ENCODE data around the gene PRPF4.
"Not testable (repeated sequence)": the region's sequence is repeated elsewhere in the genome, so short reads cannot be mapped to it uniquely, and the experiment has no call there.

The PRPF4 gene

GRCh38 chr9:113269355-113269754 lies 6.1 kb upstream of the PRPF4 start:
- peak in 1 of 5 donors; percentile 3 for DNase-seq

- DNase-seq = no peak
Measured at GRCh38 chr9:113269871-113270270, 5.6 kb upstream of the PRPF4 start.

- peak in 2 of 5 donors; percentile 28 to 66 for DNase-seq
Measured at GRCh38 chr9:113274474-113275156, 843 bp upstream of the PRPF4 start.

GRCh38 chr9:113278840-113279239 lies 3.4 kb downstream of the PRPF4 start:
- no peak for DNase-seq

- no peak for DNase-seq
Measured at GRCh38 chr9:113281356-113281755, 5.9 kb downstream of the PRPF4 start.

- no peak for DNase-seq
Measured at GRCh38 chr9:113289091-113289490, 13.6 kb downstream of the PRPF4 start.

- no peak for DNase-seq
Measured at GRCh38 chr9:113290052-113290607, 14.7 kb downstream of the PRPF4 start.

- DNase-seq = no peak
Measured at GRCh38 chr9:113293285-113293878, 17.9 kb downstream of the PRPF4 start.

GRCh38 chr9:113296247-113296646 lies 20.8 kb downstream of the PRPF4 start:
- not testable (repeated sequence) for DNase-seq

GRCh38 chr9:113296796-113297558 lies 21.5 kb downstream of the PRPF4 start:
- no peak for DNase-seq

- DNase-seq = no peak
Measured at GRCh38 chr9:113298311-113298710, 22.9 kb downstream of the PRPF4 start.

GRCh38 chr9:113298924-113299770 lies 23.7 kb downstream of the PRPF4 start:
- DNase-seq = no peak

- no peak for DNase-seq
Measured at GRCh38 chr9:113299800-113300292, 24.4 kb downstream of the PRPF4 start.

GRCh38 chr9:113301548-113301947 lies 26.1 kb downstream of the PRPF4 start:
- DNase-seq = no peak

GRCh38 chr9:113302792-113303418 lies 27.4 kb downstream of the PRPF4 start, which contains the start of gene RNF183:
TSS of gene RNF183 (minus strand) at chr9:113303376. CDS start at chr9:113298184, 5,192 bp downstream.
- no peak for DNase-seq

- DNase-seq = no peak
Measured at GRCh38 chr9:113306566-113306965, 31.1 kb downstream of the PRPF4 start.

- no peak for DNase-seq
Measured at GRCh38 chr9:113307396-113307975, 32.0 kb downstream of the PRPF4 start.

- peak in 1 of 5 donors; percentile 36 for DNase-seq
Measured at GRCh38 chr9:113309204-113309813, 33.9 kb downstream of the PRPF4 start.

GRCh38 chr9:113310538-113310937 lies 35.1 kb downstream of the PRPF4 start:
- DNase-seq = no peak

GRCh38 chr9:113311961-113312360 lies 36.5 kb downstream of the PRPF4 start:
- DNase-seq = no peak

GRCh38 chr9:113313261-113313660 lies 37.8 kb downstream of the PRPF4 start:
- no peak for DNase-seq
